ENCODE measurements around the gene MOG.

The MOG gene

DNA sequence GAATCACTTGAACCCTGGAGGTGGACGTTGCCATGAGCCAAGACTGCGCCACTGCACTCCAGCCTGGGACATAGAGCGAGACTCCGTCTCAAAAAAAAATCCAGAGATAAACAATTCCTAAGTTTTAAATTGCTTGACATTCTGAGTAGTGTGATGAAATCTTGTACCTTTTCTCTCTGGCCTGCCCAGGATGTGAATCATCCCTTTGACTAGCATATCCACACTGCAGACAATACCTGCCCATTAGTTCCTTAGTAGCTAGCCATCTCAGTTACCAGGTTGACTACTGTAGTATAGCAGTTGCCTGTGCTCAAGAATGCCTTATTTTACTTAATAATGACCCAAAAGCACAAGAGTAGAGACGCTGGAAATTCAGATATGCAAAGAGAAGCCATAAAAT, 21.2 kb downstream of the MOG start:
- DNase-seq, result no peak

- no peak for DNase-seq
Measured at GRCh38 chr6:29679962-29680361, 23.1 kb downstream of the MOG start.

- DNase-seq, result no peak
Measured at GRCh38 chr6:29680416-29680815, 23.5 kb downstream of the MOG start.

DNA sequence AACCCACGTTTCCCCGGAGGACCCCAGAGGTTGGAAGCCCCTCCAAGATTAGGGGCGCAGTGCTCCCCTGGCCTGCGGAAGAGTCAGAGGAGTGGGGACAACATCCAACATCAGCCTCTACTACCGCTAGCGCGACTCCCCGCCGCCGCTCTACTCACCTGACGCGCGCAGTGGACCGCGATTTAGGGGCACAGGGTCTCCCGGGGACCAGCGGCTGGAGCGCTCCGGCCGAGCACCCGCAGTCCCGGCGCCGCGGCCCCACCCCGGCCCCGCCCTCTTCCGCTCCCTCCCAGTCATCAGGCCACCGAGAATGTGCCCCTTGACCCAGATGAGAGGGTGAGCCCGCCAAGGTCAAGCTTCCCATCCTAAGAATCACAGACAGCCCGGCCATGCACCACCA, 24.0 kb downstream of the MOG start, which contains the start of gene ZFP57:
TSS of gene ZFP57 (minus strand) at position 249 of the 400 bp plus-strand sequence. CDS start 4,149 bp downstream, outside the sequence.
- DNase-seq, result no peak

DNA sequence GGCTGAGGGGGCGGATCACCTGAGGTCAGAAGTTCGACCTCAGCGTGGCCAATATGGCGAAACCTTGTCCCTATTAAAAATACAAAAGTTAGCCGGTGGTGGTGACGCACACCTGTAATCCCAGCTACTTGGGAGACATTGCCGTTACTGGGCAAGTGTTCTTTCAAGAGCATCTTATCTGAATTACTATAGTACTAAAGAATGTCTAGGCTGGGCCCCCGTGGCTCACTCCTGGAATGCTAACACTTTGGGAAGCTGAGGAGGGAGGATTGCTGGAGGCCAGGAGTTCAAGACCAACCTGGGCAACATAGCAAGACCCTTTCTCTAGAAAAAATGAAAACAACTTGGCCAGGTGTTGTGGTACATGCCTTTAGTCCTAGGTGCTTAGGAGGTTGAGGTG, 24.9 kb downstream of the MOG start:
- no peak for DNase-seq

DNA sequence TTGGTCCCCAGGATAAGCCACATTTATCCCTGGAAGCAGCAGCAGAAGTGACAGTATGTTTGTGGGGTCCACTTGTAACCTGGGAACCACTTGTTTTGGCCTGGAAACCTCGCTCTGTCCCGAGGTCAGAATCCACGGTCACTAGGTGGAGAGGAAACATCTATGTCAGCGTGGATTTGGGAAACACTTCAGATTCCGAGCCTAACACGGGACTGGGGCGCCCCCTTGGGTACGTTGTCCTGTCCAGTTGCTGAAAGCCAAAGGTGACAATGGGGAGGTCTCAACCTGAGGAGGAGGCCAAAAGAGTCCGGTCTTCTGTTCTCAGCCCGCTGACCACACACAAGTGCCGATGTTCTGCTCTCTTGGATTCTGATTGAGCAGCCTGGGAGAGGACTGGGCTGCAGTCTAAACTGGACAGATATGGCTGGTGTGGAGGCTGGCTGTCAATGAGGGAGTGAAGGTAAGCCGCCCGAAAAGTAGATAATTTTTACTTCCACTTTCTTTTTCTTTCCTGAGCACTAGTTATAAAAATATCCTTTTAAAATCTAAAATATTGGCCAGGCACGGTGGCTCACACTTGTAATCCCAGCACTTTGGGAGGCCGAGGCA, 28.9 kb downstream of the MOG start:
- DNase-seq, result no peak

- no peak for DNase-seq
Measured at GRCh38 chr6:29694637-29695036, 37.7 kb downstream of the MOG start.

GRCh38 chr6:29696147-29697125, 39.5 kb downstream of the MOG start:
- DNase-seq, result no peak

DNA sequence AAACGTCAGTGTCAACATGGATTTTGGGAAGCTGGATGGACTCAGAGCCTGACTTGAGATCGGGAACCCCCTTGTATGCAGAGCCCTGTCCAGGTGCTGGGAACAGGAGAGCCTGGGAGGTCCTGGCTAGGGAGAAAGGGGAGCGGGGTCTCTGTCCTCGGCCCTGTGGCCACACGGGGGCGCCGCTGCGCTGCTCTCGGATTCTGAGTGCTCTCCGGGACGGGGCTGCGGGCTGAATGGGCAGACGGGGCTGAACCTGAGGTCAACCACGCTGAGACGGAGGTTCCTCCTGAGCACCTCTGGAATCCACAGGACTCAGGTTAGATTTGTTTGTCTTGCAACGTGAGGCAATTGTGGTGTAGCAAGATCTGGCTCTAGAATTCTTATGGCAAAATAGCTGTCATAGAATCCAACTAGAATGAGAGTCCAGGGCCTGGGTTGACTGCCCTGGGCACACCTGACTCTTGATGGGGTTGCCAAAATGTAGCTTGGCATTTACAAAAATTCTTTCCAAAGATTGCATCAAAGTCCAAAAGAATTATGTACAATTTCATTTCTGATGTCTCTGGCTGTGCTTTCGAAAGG, 45.7 kb downstream of the MOG start:
- DNase-seq, result peak; percentile 97

DNA sequence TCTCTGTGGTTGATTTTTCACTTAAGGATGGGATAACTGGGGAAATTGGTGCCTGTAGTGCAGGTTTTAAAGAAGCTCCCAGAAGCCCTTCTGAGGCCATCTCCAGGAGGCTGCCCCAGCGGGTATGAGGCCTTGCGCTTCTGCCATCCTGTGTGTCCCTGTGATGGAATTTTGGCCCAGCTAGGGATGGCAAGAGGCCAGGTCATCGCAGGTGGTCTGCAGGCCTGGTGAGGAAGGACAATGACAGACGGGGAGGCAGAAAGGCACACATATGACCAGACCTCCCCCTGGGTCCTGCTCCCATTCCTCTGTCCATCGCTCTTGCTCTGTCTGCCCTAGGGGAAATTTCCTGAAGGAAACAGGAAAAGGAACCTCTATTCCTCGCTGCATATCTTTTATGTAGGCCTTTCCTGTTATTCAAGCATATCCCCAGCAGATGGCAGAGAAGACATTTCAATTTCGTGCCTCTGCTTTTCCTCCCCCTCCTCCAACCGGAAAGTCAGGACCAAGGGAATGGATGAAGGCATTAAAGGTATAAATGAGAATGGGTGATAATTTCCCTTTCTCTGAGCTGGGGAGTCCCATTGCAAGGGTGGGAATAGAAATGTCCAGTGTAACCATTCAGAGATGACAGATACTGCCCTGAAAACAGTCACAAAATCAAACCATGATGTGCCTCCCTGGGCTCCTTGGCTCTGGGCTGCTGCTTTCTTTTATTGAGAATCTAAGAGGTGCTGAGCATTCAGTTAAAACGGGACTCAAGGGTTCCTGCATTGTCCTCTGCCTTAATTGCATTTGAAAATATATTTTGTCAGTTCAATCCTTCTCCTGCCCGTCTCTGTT, 48.7 kb downstream of the MOG start:
- DNase-seq, result no peak

- no peak for DNase-seq
Measured at GRCh38 chr6:29708432-29709179, 51.7 kb downstream of the MOG start.

GRCh38 chr6:29709188-29709587, 52.3 kb downstream of the MOG start:
- no peak for DNase-seq

- DNase-seq, result no peak
Measured at GRCh38 chr6:29710281-29710941, 53.5 kb downstream of the MOG start.

- DNase-seq, result no peak
Measured at GRCh38 chr6:29720863-29721262, 64.0 kb downstream of the MOG start.
